IPS DF 4.7 (cell line): ENCODE results near the gene C10orf95.

ENCODE experiments used
- DNase-seq: peaks from one replicate; pipeline ENCODE4 v3.0.0-alpha.2; 2013; ENCODE audit warnings: low spot score; ENCODE audit errors: extremely low read depth

The C10orf95 gene

DNA sequence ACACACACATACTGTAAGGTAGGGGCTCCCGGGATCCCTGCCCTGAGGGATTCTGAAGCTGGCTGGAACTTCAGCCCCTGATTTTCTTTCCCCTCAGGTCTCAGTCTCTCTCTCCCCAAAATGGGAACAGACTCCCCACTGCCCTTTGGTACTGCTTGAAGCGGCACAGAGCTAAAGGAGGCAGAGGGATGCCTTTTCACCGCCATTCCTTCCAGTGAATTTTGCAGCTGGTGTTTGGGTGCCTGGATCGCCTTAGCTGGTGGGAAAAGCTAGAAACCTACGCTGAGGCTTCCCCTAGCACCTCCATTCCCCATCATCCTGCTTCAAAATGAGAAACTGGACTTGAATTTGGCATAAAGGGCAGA, 16.2 kb downstream of the C10orf95 start:
- no peak for DNase-seq

DNA sequence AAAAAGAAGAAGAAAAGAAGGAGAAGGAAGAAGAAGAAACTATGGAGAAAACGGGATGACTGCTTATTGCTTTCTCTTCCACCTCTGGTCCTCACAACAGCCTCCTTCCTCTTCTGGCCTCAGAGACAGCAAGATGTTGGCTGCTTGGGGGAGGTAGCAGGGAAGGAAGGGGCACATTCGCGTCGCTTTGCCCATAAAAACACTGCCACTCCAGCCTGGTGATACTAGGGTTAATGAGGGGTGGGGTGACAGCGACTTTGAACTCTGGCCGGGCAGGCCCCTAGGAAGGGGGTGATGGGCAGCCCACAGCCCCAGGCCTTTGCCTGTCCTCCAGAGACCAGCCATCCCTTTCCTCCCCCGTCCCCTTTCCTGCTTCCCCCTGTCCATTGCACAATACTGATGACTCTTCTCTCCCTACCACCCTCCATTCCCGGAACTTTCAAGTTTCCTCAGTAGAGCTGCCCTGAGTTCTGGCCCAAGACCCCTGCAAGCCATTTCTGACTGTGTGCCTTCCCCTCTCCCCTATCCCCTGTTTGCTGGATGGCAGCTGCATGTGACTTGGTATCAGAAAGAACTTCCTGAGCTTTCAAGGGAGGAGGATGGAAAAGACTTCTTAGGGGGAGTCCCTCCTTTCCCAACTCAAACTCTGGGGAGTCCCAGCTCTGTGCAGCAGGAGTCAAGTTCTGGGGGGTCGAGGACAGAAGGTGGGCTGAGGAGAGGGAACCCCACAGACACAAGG, 16.8 kb downstream of the C10orf95 start:
- DNase-seq, result no peak

DNA sequence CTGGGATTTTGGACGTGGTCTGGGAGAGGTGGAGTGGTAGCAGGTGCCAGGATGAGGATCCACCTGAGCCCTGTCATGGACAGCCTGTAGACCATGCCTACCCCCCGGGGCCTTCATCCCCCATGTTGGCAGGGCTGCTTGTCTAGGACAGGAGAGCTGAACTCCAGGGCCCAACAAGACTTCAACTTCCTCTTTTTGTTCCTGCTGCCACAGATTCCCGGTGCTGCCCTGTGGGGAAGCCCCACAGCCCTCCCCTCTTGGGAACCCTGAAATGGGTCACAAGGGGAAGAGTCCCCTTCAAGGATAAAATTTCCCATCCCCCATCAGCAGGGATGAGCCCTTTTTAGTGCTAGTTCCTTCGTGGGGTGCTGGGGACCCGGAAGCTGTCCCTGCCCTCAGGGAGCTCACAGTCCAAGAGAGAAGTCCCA, 17.7 kb downstream of the C10orf95 start:
- DNase-seq, result no peak

DNA sequence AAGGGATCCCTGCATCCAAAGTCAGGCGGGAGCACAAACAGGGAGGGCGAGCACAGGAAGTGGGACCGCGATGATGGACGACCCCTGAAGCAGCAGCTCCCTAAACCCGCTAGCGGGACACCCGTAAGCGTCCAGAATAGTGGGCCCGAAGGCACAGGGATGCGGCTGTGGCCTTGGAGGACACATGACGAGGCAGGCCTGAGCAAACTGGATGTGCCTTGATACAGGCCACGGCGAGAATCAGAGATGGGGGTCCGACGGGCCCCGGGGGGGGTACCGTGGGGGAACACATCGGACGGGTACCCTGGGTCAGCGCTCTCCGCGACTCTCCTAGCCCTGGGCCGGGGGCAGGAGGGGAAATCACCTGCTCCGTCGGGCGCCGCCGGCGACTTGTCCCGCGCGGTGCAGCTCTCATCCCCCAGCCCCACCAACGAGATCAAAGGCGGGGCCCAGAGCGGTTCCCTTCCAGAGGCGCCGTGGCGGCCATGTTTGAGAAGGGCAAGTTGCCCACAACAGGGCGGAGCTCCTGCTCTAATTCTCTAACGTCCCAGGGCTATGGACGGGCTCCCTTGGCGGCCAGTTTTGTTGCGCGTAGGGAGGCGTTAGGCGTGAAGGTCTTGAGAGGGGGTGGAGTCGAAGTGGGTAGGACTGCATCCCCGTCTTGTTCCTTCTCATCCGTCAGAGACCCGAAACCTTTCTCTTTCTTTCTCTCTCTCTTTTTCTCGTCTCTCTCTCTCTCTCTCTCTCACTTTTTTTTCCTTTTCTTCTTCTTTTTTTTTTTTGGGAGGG, 19.0 kb downstream of the C10orf95 start, which contains the start of gene CUEDC2:
TSS of gene CUEDC2 (minus strand) at position 413 of the 789 bp plus-strand sequence. CDS start 7,386 bp downstream, outside the sequence.
- no peak for DNase-seq

DNA sequence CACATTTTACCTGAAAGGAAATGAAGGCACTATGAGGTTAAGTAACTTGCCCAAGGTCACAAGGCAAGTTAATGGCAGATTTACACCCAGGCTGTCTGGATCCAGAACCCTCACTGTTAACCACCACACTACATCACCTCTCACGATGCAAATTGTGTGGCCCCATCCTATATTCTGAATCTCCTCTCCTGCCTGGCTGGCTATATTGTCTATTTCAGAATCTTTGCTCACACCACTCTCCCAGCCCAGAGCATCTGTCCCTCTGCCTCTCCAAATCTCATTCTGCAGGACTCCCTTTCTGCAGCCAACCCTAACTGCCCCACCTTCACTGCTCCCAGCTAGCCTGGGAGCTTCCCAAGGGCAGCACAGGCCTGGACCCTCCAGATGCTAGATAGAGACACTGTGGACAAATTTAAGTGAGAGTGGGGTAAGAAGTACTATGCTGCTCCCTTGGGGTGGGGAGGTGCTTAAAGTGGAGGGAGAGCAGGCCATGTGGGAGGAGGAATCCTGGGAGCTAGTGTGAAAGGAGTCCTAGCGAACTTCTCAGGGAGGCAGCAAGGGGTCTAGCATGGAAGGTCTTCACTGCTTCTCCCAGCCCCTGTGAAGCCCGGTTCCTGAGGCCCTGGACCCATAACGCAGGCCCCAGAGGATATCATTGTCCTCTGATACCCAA, 19.8 kb downstream of the C10orf95 start:
- DNase-seq, result no peak

GRCh38 chr10:102429468-102429867, 21.9 kb downstream of the C10orf95 start:
- no peak for DNase-seq

DNA sequence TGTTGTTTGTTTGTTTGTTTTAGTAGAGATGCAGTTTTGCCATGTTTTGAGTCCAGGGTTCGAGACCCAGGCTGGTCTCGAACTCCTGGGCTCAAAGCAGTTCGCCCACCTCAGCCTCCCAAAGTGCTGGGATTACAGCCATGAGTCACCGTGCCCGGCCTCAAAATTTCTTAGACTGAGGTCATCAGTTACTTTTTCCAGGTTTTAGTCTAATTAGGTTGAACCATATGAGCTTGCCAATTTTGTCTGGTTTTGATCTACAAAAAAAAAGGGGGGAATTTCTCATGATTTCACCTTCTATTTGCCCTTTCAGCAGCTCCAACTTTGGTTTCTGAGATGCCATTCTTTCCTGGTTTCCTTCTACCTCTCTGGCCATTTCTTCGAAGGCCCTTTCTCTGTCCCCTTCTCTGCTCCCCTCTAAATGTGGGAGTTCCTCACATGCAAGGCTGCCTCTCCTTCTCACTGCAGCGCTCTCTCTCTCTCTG, 24.5 kb downstream of the C10orf95 start:
- no peak for DNase-seq

- DNase-seq, result no peak
Observed at GRCh38 chr10:102425444-102425843, 25.9 kb downstream of the C10orf95 start.

DNA sequence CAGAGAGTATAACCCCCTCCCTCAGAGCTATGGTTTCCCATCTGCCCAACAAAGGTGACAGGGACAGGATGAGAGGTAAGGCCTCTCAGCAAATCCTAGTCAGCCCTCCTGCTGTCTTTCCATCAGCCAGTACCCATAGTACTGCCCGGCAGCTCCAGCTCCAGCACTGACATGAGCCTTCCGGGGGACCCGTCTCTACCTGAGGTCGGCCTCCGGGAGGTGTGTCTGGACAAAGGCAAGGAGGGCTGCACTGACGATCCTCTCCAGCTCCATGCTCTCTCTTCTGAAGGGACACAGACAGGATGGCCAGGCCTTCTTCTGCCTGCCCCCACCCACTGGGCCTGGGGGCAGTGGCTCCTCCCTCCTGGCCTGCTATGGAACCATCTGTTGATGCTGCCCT, 26.4 kb downstream of the C10orf95 start:
- no peak for DNase-seq

- DNase-seq, result no peak
Observed at GRCh38 chr10:102424145-102424544, 27.2 kb downstream of the C10orf95 start.

DNA sequence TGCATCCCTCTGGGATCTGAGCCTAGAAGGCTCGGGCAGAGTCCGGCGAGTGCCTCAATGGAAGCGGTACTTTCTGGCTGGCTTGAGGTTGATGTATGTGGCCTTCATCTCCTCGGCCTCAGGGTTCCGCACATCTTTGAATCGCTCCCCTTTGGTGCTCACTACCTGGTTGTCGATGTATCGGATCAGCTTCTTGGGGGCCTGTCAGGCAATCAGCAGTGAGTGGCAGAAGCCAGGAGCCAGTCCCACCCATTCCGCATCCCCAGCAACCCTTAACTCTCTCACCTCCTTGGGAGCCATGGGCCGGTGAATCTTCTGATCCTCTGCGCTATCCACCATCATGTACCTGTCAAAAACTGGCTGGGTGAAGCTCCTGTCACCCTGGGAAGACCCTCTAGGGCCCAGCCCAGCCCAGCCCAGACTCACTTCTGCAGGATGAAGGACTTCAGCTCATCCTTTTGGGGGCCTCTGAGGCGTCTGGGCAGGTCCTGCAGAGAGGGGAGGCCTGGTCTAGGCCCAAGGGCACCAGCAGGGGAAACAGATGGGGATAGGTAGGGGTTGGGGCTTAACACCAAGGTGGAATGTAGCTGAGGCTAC, 27.9 kb downstream of the C10orf95 start:
- no peak for DNase-seq

- no peak for DNase-seq
Observed at GRCh38 chr10:102422545-102423129, 28.7 kb downstream of the C10orf95 start.

GRCh38 chr10:102421757-102422512, 29.4 kb downstream of the C10orf95 start:
- DNase-seq, result no peak

DNA sequence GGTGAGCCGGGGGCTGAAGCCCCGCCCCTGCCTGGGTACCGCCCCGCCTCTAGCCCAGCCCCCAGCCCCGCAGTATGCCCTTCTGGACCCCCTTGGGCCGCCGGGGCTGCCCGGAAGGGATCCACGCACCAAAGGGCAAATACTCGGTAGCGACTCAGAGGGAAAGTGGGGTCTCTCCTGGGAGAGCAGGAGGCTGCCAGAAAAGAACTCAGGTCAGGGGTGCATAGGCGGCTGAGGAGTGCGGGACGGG, 29.9 kb downstream of the C10orf95 start:
- DNase-seq, result no peak

DNA sequence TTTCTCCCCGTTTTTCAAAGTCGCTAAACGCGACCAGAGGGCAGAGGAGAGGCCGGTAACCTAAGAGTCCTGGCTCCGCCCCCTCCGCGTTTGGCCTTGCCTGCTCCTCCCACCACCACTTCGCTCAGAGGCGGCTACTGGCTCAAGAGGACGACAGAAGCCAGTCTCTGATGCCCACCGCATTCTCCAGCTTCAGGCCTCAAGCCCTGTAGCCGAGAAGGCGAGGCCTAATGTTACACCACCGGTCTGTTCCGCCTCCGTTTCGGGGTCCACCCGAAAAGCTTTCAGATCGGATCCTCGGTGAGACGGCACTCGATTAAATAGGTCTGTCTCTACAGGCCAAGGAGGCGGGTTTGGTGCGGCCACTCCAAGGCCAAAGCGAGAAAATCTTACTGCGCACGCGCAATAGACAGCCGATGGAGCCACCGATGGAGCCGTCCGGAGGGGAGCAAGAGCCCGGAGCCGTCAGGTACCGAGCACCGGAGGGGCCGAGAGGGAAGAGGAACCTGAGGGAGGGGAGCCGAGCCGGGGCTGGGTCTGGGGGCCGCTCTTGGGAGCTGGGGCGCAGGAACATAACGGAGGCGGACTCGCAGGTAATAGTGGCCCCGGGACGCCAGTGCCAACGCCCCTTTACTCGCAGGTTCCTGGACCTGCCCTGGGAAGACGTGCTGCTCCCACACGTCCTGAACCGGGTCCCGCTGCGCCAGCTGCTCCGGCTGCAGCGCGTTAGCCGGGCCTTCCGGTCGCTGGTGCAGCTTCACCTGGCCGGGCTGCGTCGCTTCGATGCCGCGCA, 30.4 kb downstream of the C10orf95 start, which contains the start of gene FBXL15:
TSS of gene FBXL15 (plus strand) at position 123 of the 793 bp plus-strand sequence. CDS start at position 417, 294 bp downstream.
- no peak for DNase-seq

DNA sequence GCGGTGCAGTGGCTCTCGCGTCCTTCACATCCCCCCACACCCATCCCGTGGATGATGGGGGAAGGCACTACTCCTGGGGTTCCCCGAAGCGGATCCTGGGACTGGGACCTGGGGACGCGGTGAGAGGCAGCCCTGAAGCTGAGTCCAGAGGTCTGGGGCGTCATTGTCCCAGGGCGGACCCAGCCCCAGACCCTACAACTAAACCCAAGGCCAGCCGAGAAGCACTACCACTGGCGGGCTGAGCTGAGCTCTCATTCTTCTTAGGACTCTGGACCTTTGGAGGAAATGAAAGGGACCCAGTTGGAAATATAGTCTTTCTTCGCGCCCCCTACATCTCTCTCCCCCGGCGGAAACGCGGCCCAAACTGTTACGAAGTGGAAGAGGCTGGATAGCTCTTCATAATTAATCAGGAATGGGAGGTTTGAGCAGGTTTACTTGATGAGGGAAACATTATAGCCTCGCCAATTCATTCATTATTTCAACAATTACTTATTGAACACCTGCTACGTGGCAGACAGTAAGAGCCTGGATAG, 31.1 kb downstream of the C10orf95 start:
- DNase-seq, result no peak

GRCh38 chr10:102419269-102420180, 31.8 kb downstream of the C10orf95 start:
- DNase-seq, result no peak

DNA sequence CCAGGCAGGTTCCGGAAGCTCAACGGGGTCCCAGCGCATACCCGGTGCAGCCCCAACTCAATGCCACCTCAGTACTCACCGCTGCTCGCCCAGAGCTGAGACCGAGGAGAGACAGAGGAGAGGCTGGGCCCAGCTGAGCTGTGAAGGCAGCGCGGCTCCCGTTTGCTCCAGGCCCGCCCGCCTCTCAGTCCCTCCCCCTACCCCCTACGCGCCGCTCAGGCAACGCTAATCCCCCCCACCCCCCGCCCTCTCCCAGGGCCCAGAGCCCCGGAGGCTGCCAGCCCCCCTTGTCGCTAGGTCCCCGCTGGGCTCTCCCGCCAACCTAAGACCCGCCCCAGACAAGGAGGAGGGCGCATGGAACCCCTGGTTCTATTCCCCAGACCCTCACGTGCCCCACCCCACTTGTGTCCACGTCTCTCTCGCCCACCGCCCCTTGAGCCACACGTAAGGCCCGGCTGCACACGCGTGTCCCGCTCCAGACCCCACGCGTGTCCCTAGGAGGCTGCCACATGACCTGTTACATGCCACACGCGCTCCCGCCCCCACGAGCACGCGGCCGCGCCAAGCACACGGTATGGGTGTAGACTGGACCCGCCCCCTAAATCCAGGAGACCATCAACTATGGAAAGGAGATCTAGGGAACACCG, 32.6 kb downstream of the C10orf95 start, which contains the start of gene PSD:
TSS of gene PSD (minus strand) at position 164 of the 647 bp plus-strand sequence. CDS start 1,747 bp downstream, outside the sequence.
- no peak for DNase-seq
